ENCODE measurements around the gene C22orf39.

DNA sequence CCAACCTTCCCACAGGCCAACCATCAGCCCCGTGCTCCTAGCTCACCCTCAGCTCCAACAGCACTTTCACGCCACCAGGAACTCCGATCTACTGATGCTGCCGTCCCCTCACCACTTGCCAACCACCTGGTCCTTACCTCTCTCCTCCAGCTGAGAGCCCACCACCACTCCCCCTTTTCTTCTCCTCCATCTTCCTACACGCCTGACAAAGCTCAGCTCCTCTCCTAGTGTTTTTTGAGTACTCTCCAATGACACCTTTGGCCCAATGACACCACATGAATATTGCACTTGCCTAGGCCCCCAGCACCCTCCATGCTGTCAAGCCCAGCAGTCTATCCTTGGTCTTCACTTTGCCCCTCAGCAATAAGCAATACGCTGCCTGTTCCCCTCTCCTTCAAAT, 46.6 kb downstream of the C22orf39 start:
- TF ChIP-seq, protein P1, sequence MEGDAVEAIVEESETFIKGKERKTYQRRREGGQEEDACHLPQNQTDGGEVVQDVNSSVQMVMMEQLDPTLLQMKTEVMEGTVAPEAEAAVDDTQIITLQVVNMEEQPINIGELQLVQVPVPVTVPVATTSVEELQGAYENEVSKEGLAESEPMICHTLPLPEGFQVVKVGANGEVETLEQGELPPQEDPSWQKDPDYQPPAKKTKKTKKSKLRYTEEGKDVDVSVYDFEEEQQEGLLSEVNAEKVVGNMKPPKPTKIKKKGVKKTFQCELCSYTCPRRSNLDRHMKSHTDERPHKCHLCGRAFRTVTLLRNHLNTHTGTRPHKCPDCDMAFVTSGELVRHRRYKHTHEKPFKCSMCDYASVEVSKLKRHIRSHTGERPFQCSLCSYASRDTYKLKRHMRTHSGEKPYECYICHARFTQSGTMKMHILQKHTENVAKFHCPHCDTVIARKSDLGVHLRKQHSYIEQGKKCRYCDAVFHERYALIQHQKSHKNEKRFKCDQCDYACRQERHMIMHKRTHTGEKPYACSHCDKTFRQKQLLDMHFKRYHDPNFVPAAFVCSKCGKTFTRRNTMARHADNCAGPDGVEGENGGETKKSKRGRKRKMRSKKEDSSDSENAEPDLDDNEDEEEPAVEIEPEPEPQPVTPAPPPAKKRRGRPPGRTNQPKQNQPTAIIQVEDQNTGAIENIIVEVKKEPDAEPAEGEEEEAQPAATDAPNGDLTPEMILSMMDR (IDR thresholded peaks at IDR 0.05) = no peak
- no peak for TF ChIP-seq POLR2A (IDR thresholded peaks at IDR 0.05)
